Measurements from ENCODE around the gene POMP. TPM values are rescaled to one million over a fixed set of nuclear protein-coding genes. Genes with fewer than 3 reads are reported as not detected.
A peak's percentile ranks its signal among the peaks of the same experiment; 100 is the strongest.
"Not testable (repeated sequence)": the region's sequence is repeated elsewhere in the genome, so short reads cannot be mapped to it uniquely, and the experiment has no call there.

POMP gene
- polyA plus RNA-seq, 3 donors, result 31.3 to 153 (median 145) TPM

- intact Hi-C loops (cut with micrococcal nuclease), result no loop called here
- Histone ChIP-seq H3K4me1 (ENCODE audit: control insufficient read depth in 1 of 2, insufficient read depth in 2 of 2, low read length in 2 of 2) (no peaks in the 10 kb centered on the region), H3K9ac (ENCODE audit: insufficient read depth, low read length, poor library complexity, severe bottlenecking) (no peak overlapping the region), H3K4me3 (replicated peaks in 1 of 3; ENCODE audit: low read depth in 2 of 3, low read length in 3 of 3) (no peak overlapping the region), H3K79me2 (ENCODE audit: insufficient read depth, low read length) (no peaks in the 10 kb centered on the region), H3K36me3 (replicated peaks in 1 of 2; ENCODE audit: control insufficient read depth in 1 of 2, insufficient read depth in 2 of 2, low read length in 2 of 2) (no peaks in the 10 kb centered on the region), H3K4me2 (replicated peaks; ENCODE audit: extremely low read depth, low read length, poor library complexity, severe bottlenecking) (no peak overlapping the region), H3K27ac (ENCODE audit: low read depth in 1 of 2, low read length in 2 of 2) (no peak overlapping the region), H3K9me3 (replicated peaks in 1 of 2; ENCODE audit: control insufficient read depth in 1 of 2, insufficient read depth in 1 of 2, low read length in 2 of 2) (no peaks in the 10 kb centered on the region), H3K27me3 (ENCODE audit: control insufficient read depth in 2 of 2, insufficient read depth in 2 of 2, low read length in 2 of 2) (no peaks in the 10 kb centered on the region), H4K20me1 (ENCODE audit: insufficient read depth, low read length) (no peaks in the 10 kb centered on the region), H2AFZ (ENCODE audit: insufficient read depth, low read depth, low read length, poor library complexity, severe bottlenecking) (no peak overlapping the region)
- no peak overlapping the region for H3K4me3 Mint-ChIP-seq
- peaks cover 1 to 4% of the 10 kb centered on the region in 2 donors for H3K36me3 Mint-ChIP-seq
- no peak overlapping the region for H3K27ac Mint-ChIP-seq
- peaks cover 10 to 23% (median 18%) of the 10 kb centered on the region in 7 donors for H3K9me3 Mint-ChIP-seq
- peak in 1 of 3 donors; percentile 10 for DNase-seq
- no peak for TF ChIP-seq CTCF (IDR thresholded peaks at IDR 0.05)
- no CpG with 5 or more reads among the region's 3 CpGs for WGBS (ENCODE audit: insufficient coverage)
- peaks cover under 1 to 6% (median 1%) of the 10 kb centered on the region in 3 donors for H3K27me3 Mint-ChIP-seq (ENCODE audit: low read depth in 3 of 3)
- peaks cover 7% of the 10 kb centered on the region for H3K4me1 Mint-ChIP-seq
Observed at GRCh38 chr13:28685892-28686291, 27.0 kb downstream of the POMP start.

GRCh38 chr13:28693605-28694491 lies 34.9 kb downstream of the POMP start:
- H3K36me3 ChIP-seq (replicated peaks in 1 of 2; ENCODE audit: control insufficient read depth in 1 of 2, insufficient read depth in 2 of 2, low read length in 2 of 2); H3K27ac ChIP-seq (ENCODE audit: low read depth in 1 of 2, low read length in 2 of 2); intact Hi-C loops (cut with micrococcal nuclease); H3K4me1 Mint-ChIP-seq; H3K4me3 Mint-ChIP-seq; H3K9me3 Mint-ChIP-seq; H4K20me1 ChIP-seq (ENCODE audit: insufficient read depth, low read length); H3K9ac ChIP-seq (ENCODE audit: insufficient read depth, low read length, poor library complexity, severe bottlenecking); H3K4me3 ChIP-seq (replicated peaks in 1 of 3; ENCODE audit: low read depth in 2 of 3, low read length in 3 of 3); H3K4me2 ChIP-seq (replicated peaks; ENCODE audit: extremely low read depth, low read length, poor library complexity, severe bottlenecking); H3K9me3 ChIP-seq (replicated peaks in 1 of 2; ENCODE audit: control insufficient read depth in 1 of 2, insufficient read depth in 1 of 2, low read length in 2 of 2); H3K27me3 Mint-ChIP-seq (ENCODE audit: low read depth in 3 of 3); H3K79me2 ChIP-seq (ENCODE audit: insufficient read depth, low read length); H3K27ac Mint-ChIP-seq; H3K4me1 ChIP-seq (ENCODE audit: control insufficient read depth in 1 of 2, insufficient read depth in 2 of 2, low read length in 2 of 2); H3K27me3 ChIP-seq (ENCODE audit: control insufficient read depth in 2 of 2, insufficient read depth in 2 of 2, low read length in 2 of 2); DNase-seq; H2AFZ ChIP-seq (ENCODE audit: insufficient read depth, low read depth, low read length, poor library complexity, severe bottlenecking): not testable (repeated sequence)
- 93% methylated on average over 7 of the region's 11 CpGs for WGBS (ENCODE audit: insufficient coverage)
- H3K36me3 Mint-ChIP-seq, result peaks cover 8 to 21% of the 10 kb centered on the region in 2 donors
